Caco-2 (cell line): ENCODE results near the gene AKAP9. TPM values are rescaled to one million over a fixed set of nuclear protein-coding genes. Genes with fewer than 3 reads are reported as not detected.
"Not testable (repeated sequence)": the region's sequence is repeated elsewhere in the genome, so short reads cannot be mapped to it uniquely, and the experiment has no call there.

Experiments used
- BruUV-seq: library from RNA; stranded (reverse); fragments of 400-500 nt; replicated peaks from 2 replicates; lab custom pipeline; 2021; lab: Mats Ljungman, UMichigan
- CTCF ChIA-PET: fragments of 300-600 bp; sonication (Branson Sonifier 250); formaldehyde crosslinking; loops from one replicate; lab custom pipeline; 2022; ENCODE audit warnings: antibody characterized with exemption; lab: Charles Lee
- POLR2A ChIA-PET: fragments of 300-600 bp; sonication (Branson Sonifier 250); formaldehyde crosslinking; loops from one replicate; lab custom pipeline; 2022; ENCODE audit warnings: antibody characterized with exemption; lab: Charles Lee
- DNase-seq, 2 experiments: peaks; one replicate each; pipeline versions ENCODE4 v3.0.0 to v3.0.0-alpha.2; 2020 to 2022
- H3K27me3 ChIP-seq: replicated peaks from 2 replicates; pipeline ENCODE4 v1.6.0; 2011; ENCODE audit warnings: low read length; ENCODE audit not compliant: control insufficient read depth, insufficient read depth
- H3K36me3 ChIP-seq: 2 replicates; pipeline ENCODE4 v1.5.1; 2011; ENCODE audit warnings: low read length; ENCODE audit not compliant: control insufficient read depth, insufficient read depth
- H3K4me1 ChIP-seq: fragments of 250-450 bp; sonication (Bioruptor Pico); 2 replicates; pipeline ENCODE4 v1.5.1; 2020; ENCODE audit warnings: mild to moderate bottlenecking
- H3K4me3 ChIP-seq: 2 replicates; pipeline ENCODE4 v1.5.1; 2011; ENCODE audit warnings: low read depth, mild to moderate bottlenecking, control low read depth, low read length
- H3K9me3 ChIP-seq: fragments of 250-450 bp; sonication (Bioruptor Pico); 2 replicates; pipeline ENCODE4 v1.5.1; 2020; ENCODE audit warnings: mild to moderate bottlenecking, moderate library complexity
- H3K27ac Mint-ChIP-seq: one replicate; pipeline ENCODE4 v1.8.0; 2022; ENCODE audit warnings: mixed read lengths; ENCODE audit not compliant: unreplicated experiment
- H3K27me3 Mint-ChIP-seq: one replicate; pipeline ENCODE4 v1.8.0; 2022; ENCODE audit warnings: mixed read lengths; ENCODE audit not compliant: insufficient read depth, unreplicated experiment
- H3K36me3 Mint-ChIP-seq: one replicate; pipeline ENCODE4 v1.8.0; 2022; ENCODE audit warnings: mild to moderate bottlenecking, mixed read lengths; ENCODE audit not compliant: insufficient read depth, unreplicated experiment
- H3K4me1 Mint-ChIP-seq: one replicate; pipeline ENCODE4 v1.8.0; 2022; ENCODE audit warnings: low read depth, mixed read lengths; ENCODE audit not compliant: unreplicated experiment
- H3K4me3 Mint-ChIP-seq: one replicate; pipeline ENCODE4 v1.8.0; 2022; ENCODE audit warnings: mild to moderate bottlenecking, moderate library complexity, mixed read lengths; ENCODE audit not compliant: unreplicated experiment
- H3K9me3 Mint-ChIP-seq: one replicate; pipeline ENCODE4 v1.8.0; 2022; ENCODE audit warnings: mixed read lengths; ENCODE audit not compliant: unreplicated experiment
- CTCF ChIP-seq, 2 experiments: fragments of 200-600 bp in 1 of 2; IDR thresholded peaks; 1 replicate in 1 of 2; 2 replicates in 1 of 2; pipeline versions ENCODE4 v1.5.1 to v1.8.0; 2011 to 2022; ENCODE audit warnings: antibody characterized with exemption in 1 of 2, control low read depth in 1 of 2, inconsistent platforms in 1 of 2, low read depth in 1 of 2, low read length in 1 of 2, mild to moderate bottlenecking in 1 of 2, moderate library complexity in 1 of 2; ENCODE audit not compliant: insufficient read depth in 1 of 2, severe bottlenecking in 1 of 2, unreplicated experiment in 1 of 2
- intact Hi-C: fragments of 100-400 bp; cut with micrococcal nuclease; formaldehyde crosslinking; loops from one replicate; pipeline ENCODE4 v1.10.0; 2022; ENCODE audit not compliant: unreplicated experiment
- total RNA-seq: library from RNA; stranded (reverse); gene quantifications from 2 replicates; pipeline ENCODE4 v1.2.3, GENCODE V29; 2022

The AKAP9 gene
- total RNA-seq, 1 experiment from 2014 or later: 79.4 TPM

- Mint-ChIP-seq H3K36me3 (peaks cover 83% of the 10 kb centered on the region), H3K27ac (no peak overlapping the region), H3K27me3 (no peaks in the 10 kb centered on the region), H3K4me3 (no peak overlapping the region), H3K4me1 (peaks cover 11% of the 10 kb centered on the region), H3K9me3 (no peaks in the 10 kb centered on the region)
- intact Hi-C loops: no loop called here
- no peak for DNase-seq
- TF ChIP-seq CTCF (IDR thresholded peaks at IDR 0.05; ENCODE audit: insufficient read depth in 1 of 2, low read depth in 1 of 2, low read length in 1 of 2, severe bottlenecking in 1 of 2, unreplicated experiment in 1 of 2): no peak
- H3K27me3 ChIP-seq: no peaks in the 10 kb centered on the region
- H3K36me3 ChIP-seq: peaks cover 4% of the 10 kb centered on the region
- no peaks in the 10 kb centered on the region for H3K4me1 ChIP-seq
- ChIA-PET CTCF (no interaction called here), POLR2A (no interaction called here)
- no TSS peak for BruUV-seq
- no peaks in the 10 kb centered on the region for H3K9me3 ChIP-seq
- H3K4me3 ChIP-seq: no peak overlapping the region
Measured at GRCh38 chr7:92100534-92100933, 159.9 kb downstream of the AKAP9 start.

- CTCF ChIA-PET, POLR2A ChIA-PET, H3K36me3 ChIP-seq, H3K27ac Mint-ChIP-seq, H3K9me3 Mint-ChIP-seq, intact Hi-C loops, BruUV-seq, H3K4me3 Mint-ChIP-seq, H3K4me1 ChIP-seq, DNase-seq, H3K9me3 ChIP-seq, H3K27me3 Mint-ChIP-seq, H3K4me3 ChIP-seq, H3K27me3 ChIP-seq: not testable (repeated sequence)
- H3K36me3 Mint-ChIP-seq: peaks cover 87% of the 10 kb centered on the region
- peaks cover 11% of the 10 kb centered on the region for H3K4me1 Mint-ChIP-seq
Measured at GRCh38 chr7:92102862-92103261, 162.2 kb downstream of the AKAP9 start.

GRCh38 chr7:92108821-92109220 is 168.2 kb downstream of the AKAP9 start:
- H3K4me1 Mint-ChIP-seq: peaks cover 11% of the 10 kb centered on the region
- Histone ChIP-seq H3K27me3 (no peaks in the 10 kb centered on the region), H3K4me3 (no peak overlapping the region), H3K4me1 (no peaks in the 10 kb centered on the region), H3K9me3 (no peaks in the 10 kb centered on the region), H3K36me3 (no peaks in the 10 kb centered on the region; the same call in 1 of the 2 replicates)
- no peak overlapping the region for H3K27ac Mint-ChIP-seq
- CTCF ChIA-PET: no interaction called here
- intact Hi-C loops: no loop called here
- POLR2A ChIA-PET: no interaction called here
- no TSS peak for BruUV-seq
- peaks cover 97% of the 10 kb centered on the region for H3K36me3 Mint-ChIP-seq
- no peaks in the 10 kb centered on the region for H3K27me3 Mint-ChIP-seq
- H3K9me3 Mint-ChIP-seq: no peaks in the 10 kb centered on the region
- DNase-seq: no peak
- no peak for TF ChIP-seq CTCF (IDR thresholded peaks at IDR 0.05; ENCODE audit: insufficient read depth in 1 of 2, low read depth in 1 of 2, low read length in 1 of 2, severe bottlenecking in 1 of 2, unreplicated experiment in 1 of 2)
- no peak overlapping the region for H3K4me3 Mint-ChIP-seq

- no peak overlapping the region for H3K4me3 Mint-ChIP-seq
- POLR2A ChIA-PET: no interaction called here
- Histone ChIP-seq H3K4me3 (no peak overlapping the region), H3K36me3 (no peaks in the 10 kb centered on the region; the same call in 1 of the 2 replicates), H3K4me1 (no peaks in the 10 kb centered on the region), H3K9me3 (no peaks in the 10 kb centered on the region), H3K27me3 (no peaks in the 10 kb centered on the region)
- intact Hi-C loops: no loop called here
- BruUV-seq: no TSS peak
- TF ChIP-seq CTCF (IDR thresholded peaks at IDR 0.05; ENCODE audit: insufficient read depth in 1 of 2, low read depth in 1 of 2, low read length in 1 of 2, severe bottlenecking in 1 of 2, unreplicated experiment in 1 of 2): no peak
- no peak overlapping the region for H3K27ac Mint-ChIP-seq
- peaks cover 96% of the 10 kb centered on the region for H3K36me3 Mint-ChIP-seq
- CTCF ChIA-PET: no interaction called here
- no peaks in the 10 kb centered on the region for H3K27me3 Mint-ChIP-seq
- H3K4me1 Mint-ChIP-seq: no peaks in the 10 kb centered on the region
- no peak for DNase-seq
- no peaks in the 10 kb centered on the region for H3K9me3 Mint-ChIP-seq
Measured at GRCh38 chr7:92110857-92111256, 170.2 kb downstream of the AKAP9 start.
